ENCODE results near the gene CARD9.

GRCh38 chr9:136328011-136328621 lies 45.4 kb downstream of the CARD9 start:
- TF ChIP-seq, protein P1, sequence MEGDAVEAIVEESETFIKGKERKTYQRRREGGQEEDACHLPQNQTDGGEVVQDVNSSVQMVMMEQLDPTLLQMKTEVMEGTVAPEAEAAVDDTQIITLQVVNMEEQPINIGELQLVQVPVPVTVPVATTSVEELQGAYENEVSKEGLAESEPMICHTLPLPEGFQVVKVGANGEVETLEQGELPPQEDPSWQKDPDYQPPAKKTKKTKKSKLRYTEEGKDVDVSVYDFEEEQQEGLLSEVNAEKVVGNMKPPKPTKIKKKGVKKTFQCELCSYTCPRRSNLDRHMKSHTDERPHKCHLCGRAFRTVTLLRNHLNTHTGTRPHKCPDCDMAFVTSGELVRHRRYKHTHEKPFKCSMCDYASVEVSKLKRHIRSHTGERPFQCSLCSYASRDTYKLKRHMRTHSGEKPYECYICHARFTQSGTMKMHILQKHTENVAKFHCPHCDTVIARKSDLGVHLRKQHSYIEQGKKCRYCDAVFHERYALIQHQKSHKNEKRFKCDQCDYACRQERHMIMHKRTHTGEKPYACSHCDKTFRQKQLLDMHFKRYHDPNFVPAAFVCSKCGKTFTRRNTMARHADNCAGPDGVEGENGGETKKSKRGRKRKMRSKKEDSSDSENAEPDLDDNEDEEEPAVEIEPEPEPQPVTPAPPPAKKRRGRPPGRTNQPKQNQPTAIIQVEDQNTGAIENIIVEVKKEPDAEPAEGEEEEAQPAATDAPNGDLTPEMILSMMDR (IDR thresholded peaks at IDR 0.05; ENCODE audit: low read length): no peak
- TF ChIP-seq EZH2 (IDR thresholded peaks at IDR 0.05; ENCODE audit: borderline replicate concordance, low read length): no peak

Measured in OCI-LY1 (cell line).